GM06990 (cell line): ENCODE data around the gene KIF6.

Experiments used
- DNase-seq: peaks from one replicate; pipeline ENCODE4 v3.0.0-alpha.2; 2011; ENCODE audit not compliant: insufficient read length; ENCODE audit errors: extremely low read depth
- H3K27me3 ChIP-seq: replicated peaks from 2 replicates; pipeline ENCODE4 v1.6.0; 2011; ENCODE audit warnings: low read length; ENCODE audit not compliant: control insufficient read depth, insufficient read depth
- H3K36me3 ChIP-seq: 2 replicates; pipeline ENCODE4 v1.5.1; 2011; ENCODE audit warnings: low read length; ENCODE audit not compliant: control insufficient read depth, insufficient read depth
- H3K4me3 ChIP-seq: replicated peaks from 2 replicates; pipeline ENCODE4 v1.5.1; 2011; ENCODE audit warnings: low read depth, mild to moderate bottlenecking, control low read depth, low read length
- CTCF ChIP-seq: IDR thresholded peaks from 2 replicates; pipeline ENCODE4 v1.5.1; 2011; ENCODE audit warnings: low read length, control low read depth, mild to moderate bottlenecking, inconsistent platforms; ENCODE audit not compliant: insufficient read depth, poor library complexity, severe bottlenecking

KIF6 gene

GRCh38 chr6:39419607-39420006, 305.6 kb downstream of the KIF6 start:
- Histone ChIP-seq H3K36me3 (no peaks in the 10 kb centered on the region), H3K4me3 (no peak overlapping the region), H3K27me3 (no peaks in the 10 kb centered on the region; the same call in 1 of the 2 replicates)
- no peak for DNase-seq
- TF ChIP-seq CTCF: no peak

GRCh38 chr6:39417440-39417839, 307.8 kb downstream of the KIF6 start:
- DNase-seq: no peak
- Histone ChIP-seq H3K4me3 (no peak overlapping the region), H3K27me3 (no peaks in the 10 kb centered on the region), H3K36me3 (no peaks in the 10 kb centered on the region)
- no peak for TF ChIP-seq CTCF

- Histone ChIP-seq H3K36me3 (no peaks in the 10 kb centered on the region), H3K27me3 (no peaks in the 10 kb centered on the region), H3K4me3 (no peak overlapping the region)
- TF ChIP-seq CTCF: no peak
- DNase-seq: no peak
These were observed 308.5 kb downstream of the KIF6 start for GRCh38 chr6:39416728-39417127.

GRCh38 chr6:39416026-39416425, 309.2 kb downstream of the KIF6 start:
- H3K36me3 ChIP-seq: no peaks in the 10 kb centered on the region
- DNase-seq: no peak
- no peaks in the 10 kb centered on the region for H3K27me3 ChIP-seq
- H3K4me3 ChIP-seq: no peak overlapping the region
- TF ChIP-seq CTCF: no peak

- no peaks in the 10 kb centered on the region for H3K27me3 ChIP-seq
- TF ChIP-seq CTCF: no peak
These were observed 309.7 kb downstream of the KIF6 start for GRCh38 chr6:39415482-39415881.

GRCh38 chr6:39411465-39411864, 313.7 kb downstream of the KIF6 start:
- no peaks in the 10 kb centered on the region for H3K27me3 ChIP-seq
- TF ChIP-seq CTCF: no peak
- no peak overlapping the region for H3K4me3 ChIP-seq
- H3K36me3 ChIP-seq: no peaks in the 10 kb centered on the region
- no peak for DNase-seq

More at GRCh38 chr6:39415482-39415881, 309.7 kb downstream of the KIF6 start:
- DNase-seq: no peak
- H3K4me3 ChIP-seq: no peak overlapping the region
- no peaks in the 10 kb centered on the region for H3K36me3 ChIP-seq
